GM12891 (cell line): ENCODE results near the gene STK11IP.

ENCODE experiments used
- PAX5 ChIP-seq: IDR thresholded peaks from 2 replicates; pipeline ENCODE4 v1.6.1; 2011; ENCODE audit warnings: low read length, moderate library complexity, mild to moderate bottlenecking; ENCODE audit not compliant: insufficient read depth, severe bottlenecking
- POLR2A ChIP-seq: IDR thresholded peaks from 2 replicates; pipeline ENCODE4 v1.6.1; 2011; ENCODE audit warnings: low read depth, low read length, control low read depth
- POLR2AphosphoS5 ChIP-seq: IDR thresholded peaks from 2 replicates; pipeline ENCODE4 v1.6.1; 2011; ENCODE audit warnings: low read depth, low read length, control low read depth
- POU2F2 ChIP-seq: IDR thresholded peaks from 2 replicates; pipeline ENCODE4 v1.6.1; 2011; ENCODE audit warnings: low read depth, mild to moderate bottlenecking, control low read depth, low read length, moderate library complexity
- SPI1 ChIP-seq: IDR thresholded peaks from 2 replicates; pipeline ENCODE4 v1.6.1; 2011; ENCODE audit warnings: low read depth, low read length, control low read depth
- TAF1 ChIP-seq: IDR thresholded peaks from 2 replicates; pipeline ENCODE4 v1.6.1; 2011; ENCODE audit warnings: low read depth, low read length, control low read depth

DNA sequence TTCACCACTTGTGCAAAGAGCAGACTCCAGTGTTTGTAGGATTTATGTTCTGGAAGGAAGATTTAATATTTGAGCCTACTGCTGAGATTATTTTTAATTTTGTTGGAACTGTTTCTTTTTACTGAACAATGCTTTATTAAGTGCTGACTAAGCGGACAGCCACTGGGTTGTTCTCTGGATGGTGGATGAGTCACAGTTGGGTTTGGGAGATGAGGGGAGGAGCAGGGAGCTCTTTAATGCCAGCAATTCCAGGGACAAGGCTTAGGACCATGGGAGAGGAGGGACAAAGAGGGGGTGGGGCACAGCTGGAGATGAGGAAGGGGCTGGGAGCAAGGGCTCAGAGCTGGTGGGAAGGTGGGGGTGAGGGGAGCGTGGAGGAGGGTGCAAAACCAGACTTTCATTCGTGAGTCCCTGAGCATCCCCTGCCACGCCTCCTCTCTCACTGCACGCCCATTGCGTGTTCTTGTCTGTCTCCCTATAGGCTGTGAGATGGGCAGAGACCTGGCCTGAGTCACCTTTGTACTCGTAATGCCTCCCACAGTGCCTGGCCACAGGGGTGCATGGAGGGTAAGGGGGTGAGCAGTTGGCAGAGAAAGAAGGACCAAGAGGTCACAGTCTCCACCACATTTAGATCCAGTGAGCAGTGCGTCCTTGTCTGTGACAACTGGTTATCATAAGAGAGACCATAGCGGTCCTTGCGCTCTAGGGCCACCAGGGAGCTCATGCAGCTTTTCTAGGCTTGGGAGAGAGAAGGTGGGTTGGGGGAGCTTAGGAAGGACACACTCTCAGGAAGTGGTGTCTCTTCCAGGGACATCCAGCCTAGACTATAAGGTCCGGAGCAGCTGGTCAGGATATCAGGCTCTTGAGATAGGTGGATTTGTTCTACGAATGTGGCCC lies 48.2 kb downstream of the STK11IP start:
- TF ChIP-seq POLR2AphosphoS5 (no peak), POLR2A (no peak), PAX5 (no peak), TAF1 (no peak), SPI1 (no peak), POU2F2 (no peak)
